Inferior parietal cortex (tissue), 1 donor: ENCODE results near the gene ATF3.

Experiments
- DNase-seq: peaks from one replicate; pipeline ENCODE4 v3.0.0-alpha.2; 2016; ENCODE audit errors: extremely low spot score

Gene ATF3, protein sequence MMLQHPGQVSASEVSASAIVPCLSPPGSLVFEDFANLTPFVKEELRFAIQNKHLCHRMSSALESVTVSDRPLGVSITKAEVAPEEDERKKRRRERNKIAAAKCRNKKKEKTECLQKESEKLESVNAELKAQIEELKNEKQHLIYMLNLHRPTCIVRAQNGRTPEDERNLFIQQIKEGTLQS

DNA sequence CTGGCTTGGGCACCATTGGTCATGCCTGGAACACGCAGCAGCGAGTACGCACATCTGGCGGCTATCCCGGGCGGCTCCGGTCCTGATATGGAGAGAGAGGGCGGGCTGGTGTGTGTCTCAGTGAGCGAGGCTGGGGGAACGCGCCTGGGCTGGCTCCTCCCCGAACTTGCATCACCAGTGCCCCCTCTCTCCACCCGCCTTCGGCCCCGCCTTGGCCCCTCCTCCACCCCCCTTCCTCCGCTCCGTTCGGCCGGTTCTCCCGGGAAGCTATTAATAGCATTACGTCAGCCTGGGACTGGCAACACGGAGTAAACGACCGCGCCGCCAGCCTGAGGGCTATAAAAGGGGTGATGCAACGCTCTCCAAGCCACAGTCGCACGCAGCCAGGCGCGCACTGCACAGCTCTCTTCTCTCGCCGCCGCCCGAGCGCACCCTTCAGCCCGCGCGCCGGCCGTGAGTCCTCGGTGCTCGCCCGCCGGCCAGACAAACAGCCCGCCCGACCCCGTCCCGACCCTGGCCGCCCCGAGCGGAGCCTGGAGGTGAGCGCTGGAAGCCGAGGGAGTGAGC lies at the start of gene ATF3:
TSS of gene ATF3 (plus strand) at position 370 of the 567 bp plus-strand sequence. CDS start 6,261 bp downstream, outside the sequence.
- peak; percentile 95 for DNase-seq

DNA sequence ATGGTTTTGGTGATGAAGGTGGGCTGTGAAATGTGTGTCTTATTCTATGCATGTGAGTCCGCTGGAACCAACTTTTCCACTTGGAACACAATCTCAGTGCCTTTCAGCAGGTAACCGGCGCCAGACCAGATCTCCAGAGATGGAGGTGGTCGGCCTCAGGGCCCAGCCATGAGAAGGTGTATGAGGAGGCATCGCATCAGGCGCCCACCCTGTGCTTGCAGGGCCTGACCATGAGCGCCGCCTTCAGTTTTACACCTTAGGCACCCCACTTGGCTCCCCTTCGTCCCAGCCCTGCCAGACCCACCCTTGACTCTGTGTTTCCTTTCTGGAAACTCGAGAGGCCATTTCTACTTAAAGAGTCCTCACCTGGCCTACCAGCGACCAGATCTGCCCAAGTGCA lies 48.6 kb upstream of the ATF3 start:
- no peak for DNase-seq

DNA sequence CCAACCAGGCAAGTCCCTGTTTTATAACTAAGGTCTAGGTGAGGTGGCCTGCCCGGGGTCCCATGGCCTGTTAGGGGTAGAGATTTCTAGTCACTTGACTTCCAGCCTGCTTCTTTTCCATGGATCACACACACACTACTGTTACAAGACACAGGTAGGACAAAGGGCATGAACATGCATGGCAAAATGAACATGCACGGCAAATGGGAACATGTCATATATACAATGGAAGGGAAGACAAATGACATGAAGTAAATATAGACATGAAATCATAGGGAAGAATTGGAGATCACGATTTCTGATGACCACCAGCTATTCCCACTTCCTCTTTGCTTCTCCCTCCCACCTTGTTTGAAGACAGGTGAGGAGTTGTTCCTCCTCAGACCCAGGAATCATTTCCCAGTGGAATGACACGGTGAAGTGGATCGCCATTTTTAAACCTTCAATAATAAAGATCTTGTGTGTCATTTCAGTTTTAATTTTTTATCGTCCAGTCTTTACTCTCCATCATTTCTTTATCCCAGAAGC lies 47.6 kb upstream of the ATF3 start:
- DNase-seq, result no peak

DNA sequence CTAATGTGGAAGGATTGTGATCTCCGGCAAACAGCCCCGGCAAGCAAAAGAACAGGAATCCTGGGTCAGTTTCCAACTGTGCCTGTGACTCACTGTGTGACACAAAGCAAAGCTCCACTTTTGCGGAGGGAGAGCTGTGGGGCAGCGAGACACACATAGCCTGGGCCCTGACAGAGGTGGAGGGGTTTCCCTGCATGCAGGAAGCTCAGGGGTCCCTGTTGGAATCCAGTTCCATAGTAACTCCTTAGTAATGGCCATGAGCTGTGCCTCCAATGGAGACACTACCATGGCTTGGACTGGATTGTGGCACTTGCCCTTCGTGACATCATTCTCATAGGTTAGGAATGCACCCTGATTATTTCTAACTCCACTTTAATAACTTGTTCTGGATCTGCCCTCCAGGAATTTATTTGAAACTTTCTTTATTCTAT lies 47.0 kb upstream of the ATF3 start:
- DNase-seq, result no peak

DNA sequence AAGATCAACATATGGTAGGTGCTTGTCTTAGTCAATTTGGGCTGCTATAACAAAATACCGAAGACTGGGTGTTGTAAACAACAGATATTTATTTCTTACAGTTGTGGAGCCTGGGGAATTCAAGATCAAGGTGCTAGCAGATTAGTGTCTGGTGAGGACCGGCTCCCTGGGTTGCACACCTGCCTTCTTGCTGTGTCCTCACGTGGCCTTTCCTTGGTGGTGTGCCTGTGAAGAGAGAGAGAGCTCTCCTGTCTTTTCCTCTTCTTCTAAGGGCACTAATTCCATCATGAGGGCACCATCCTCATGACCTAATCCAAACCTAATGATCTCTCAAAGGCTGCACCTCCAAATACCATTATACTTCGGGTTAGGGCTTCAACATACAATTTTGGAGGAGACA lies 45.8 kb upstream of the ATF3 start:
- no peak for DNase-seq

DNA sequence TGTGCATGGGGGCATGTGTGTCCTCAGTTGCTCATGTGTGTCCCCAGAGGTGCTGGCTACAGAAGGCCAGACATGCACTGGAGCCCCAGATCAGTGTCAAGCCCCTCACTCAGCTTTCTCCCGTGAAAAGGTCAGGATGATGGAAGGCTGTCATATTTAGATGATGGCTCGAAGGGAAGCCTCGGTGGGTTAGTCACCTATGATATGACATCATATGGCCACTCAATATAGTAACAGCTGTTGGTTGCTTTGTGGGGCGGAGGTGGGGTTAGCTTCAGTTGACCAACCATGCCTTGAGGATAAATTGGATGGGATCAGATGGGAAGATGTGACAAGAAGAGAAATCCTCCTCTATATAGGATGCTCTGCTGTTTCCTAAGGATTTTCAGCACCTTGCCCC lies 43.5 kb upstream of the ATF3 start:
- DNase-seq, result no peak

DNA sequence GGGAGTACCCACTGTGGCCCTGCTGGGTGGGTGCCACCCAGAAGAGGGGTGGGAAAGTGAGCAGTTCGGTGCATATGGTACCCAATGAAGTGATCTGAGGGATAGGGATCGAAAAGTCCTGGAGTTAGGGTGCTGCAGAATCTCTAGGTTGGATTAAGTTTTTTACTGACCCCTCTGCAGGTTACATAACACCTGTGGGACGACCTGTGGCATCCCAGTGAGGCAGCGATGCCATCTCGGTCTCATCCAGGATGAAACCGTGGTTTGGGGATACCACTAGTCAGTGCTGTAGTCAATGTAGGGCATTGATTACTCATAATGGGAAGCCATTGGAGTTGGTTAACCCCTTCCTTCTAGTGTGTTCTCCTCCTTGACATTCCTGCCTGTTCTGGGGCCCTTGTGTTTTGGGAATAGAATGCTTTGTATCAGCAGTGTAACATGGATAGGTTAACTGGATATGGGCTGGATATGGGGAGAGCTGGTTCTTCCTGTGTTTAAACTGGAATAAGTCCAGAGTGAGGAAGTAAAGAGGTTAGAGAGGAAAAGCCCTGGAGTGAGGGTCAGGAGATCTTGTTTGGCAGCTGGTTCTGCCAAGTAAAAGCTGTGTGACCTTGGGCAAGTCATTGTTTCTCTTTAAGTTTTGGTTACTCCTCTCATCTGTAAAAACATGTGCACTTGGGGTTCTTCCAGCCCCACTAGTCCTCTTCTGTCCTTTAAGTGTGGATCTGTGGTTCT lies 42.8 kb upstream of the ATF3 start:
- DNase-seq, result no peak

DNA sequence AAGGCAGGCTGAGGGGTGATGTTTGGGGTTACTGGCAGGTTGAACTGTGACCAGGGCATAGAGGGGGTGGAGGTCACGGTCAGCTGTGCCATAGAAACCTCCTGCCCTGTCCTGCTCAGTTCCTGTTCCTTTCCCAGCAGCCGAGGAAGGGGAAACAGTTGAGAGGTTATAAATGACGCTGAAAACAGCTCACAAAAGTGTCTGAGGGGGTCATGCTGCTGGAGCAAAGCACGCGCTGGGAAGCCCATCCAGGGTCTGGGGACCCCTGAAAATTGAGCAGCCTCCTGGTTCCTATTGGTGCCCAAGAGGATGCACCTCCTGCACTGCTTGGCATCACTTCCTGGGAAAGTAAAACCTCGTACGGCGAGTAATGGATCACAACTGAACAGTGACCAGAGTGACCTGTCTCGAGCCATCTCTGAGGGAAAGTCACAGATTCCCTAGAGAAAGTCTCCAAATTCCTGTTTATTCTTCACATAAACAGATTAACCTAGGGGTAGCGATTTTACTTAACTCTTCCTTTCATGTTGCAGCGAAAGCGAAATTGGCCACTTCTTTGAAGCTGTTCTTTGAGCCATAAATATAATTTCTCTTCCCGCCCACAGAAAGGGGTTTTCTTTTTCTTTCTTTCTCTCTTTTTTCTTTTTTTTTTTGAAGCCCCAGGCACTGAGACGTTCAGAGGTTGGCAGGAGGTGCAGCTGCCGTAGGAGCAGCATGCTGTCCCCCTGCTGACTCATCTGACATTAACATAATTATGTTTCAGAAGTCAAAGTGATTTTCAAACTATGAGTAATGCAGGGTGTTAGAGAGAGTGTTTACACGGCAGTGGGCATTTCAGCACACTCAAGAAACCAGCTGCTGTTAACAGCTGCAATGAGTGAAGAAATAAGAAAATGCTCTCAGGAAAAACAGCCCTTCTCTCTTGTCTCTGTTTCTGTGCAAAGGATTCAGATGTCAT lies 41.8 kb upstream of the ATF3 start:
- DNase-seq, result no peak

DNA sequence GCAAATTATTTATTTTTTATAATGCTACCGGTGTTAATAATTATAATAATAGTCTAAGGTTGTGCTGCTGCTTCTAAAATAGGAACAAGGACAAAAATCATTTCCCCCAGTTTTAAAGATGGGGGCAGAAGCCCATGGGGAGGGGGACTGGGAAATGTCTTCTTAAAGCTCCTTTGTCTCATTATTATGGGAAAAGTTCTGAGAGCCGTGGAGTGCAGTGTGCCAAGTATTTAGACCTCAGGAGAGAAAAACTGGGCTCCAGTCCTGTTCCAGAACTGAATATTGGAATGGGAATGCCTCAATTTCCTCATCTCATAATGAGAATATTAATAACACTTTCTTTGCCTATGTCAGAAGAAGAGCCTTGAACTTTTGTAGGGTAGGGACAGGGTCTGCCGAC lies 40.9 kb upstream of the ATF3 start:
- DNase-seq, result no peak

DNA sequence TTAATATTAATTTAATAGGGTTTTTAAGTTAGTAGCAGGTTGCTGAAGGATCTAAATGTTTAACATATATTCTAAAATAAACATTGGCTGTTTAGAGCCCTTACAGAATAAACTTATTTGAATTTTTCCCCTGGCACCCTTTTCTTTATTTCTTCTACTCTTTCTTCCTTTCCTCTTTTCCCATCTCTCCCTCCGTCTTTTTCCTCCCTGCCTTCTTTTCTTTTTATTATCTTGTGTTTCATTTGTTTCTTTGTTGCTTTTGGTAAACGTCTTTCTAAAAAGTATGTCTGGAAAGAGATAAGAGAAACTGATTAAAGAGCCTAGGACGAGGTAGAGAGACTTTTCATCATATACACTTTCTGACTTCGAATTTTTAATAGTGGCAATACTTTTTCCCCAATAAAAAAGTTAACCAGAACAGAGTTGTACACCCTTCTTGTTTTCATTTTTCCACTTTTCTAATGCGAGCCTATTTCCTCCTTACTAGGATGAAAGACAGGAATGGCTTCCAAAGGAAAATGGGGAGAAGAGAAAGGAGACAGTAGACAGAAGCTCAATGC lies 39.5 kb upstream of the ATF3 start:
- DNase-seq, result no peak

DNA sequence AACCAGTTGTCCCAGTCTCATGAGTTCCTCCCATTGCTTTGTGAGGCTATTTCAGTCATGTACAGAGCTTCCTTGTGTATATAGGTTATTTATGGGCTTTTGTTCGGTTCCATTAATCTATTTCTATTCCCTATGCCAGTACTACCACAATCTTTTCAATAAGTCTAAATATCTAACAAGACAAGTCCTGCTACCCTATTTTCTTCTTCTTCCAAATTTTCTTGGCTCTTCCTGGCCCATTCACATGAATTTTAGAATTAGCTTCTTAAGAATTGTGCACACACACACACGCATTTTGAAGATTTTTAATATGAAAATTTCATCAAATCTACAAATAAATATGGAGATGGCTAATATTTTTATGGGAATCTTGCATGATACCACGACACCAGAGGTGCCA lies 33.8 kb upstream of the ATF3 start:
- no peak for DNase-seq

DNA sequence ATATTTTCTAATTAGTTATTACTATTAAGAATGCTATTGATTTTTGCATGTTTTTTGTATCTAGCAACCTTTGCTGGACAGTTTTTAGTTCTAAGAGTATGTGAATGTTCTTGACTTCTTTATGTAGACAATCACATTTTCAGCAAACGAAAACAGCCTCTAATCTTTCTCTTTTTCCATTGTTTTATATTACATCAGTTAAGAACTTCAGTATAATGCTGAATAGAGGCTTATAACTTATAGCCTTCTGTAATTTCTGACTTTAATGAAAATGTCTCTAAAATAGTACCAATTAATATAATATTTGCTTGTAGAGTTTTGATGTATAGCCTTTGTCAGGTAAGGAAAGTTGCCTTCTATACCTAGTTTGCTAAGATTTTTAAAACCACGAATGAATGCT lies 33.2 kb upstream of the ATF3 start:
- no peak for DNase-seq

DNA sequence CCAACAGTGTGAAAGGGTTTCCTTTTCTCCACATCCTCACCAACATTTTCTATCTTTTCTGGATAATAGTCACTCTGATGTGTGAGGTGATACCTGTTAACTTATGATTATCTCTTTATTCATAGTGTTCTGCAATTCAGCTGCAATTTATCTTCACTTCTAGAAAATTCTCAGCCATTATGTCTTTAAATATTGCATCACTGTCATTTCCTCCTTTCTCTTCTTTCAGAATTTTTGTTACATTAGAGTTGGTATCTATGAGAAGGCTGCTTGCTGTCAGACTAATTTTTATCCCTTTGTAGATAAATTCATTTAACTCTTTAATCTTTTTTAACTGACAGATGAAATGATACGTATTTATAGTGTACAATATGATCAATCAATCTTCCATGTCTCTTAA lies 30.5 kb upstream of the ATF3 start:
- DNase-seq, result no peak

DNA sequence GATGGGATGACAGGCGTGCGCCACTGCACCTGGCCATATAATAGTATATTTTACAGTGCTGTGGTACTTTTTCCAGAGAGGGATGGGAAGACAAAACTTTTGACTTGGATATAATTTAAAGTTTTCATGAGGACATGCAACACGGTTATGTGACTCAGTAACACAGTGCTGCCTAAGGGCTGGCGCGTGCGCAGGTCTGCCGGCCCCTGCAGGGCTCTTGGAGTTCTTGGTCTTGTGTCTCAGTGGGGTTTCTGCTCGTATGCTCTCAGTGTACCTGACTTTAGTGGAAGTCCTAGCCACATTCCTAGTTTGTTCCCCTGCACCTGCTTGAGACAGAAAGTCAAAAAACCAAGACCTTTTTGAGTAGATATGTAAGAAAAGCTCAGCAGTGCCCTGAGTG lies 27.5 kb upstream of the ATF3 start:
- no peak for DNase-seq

DNA sequence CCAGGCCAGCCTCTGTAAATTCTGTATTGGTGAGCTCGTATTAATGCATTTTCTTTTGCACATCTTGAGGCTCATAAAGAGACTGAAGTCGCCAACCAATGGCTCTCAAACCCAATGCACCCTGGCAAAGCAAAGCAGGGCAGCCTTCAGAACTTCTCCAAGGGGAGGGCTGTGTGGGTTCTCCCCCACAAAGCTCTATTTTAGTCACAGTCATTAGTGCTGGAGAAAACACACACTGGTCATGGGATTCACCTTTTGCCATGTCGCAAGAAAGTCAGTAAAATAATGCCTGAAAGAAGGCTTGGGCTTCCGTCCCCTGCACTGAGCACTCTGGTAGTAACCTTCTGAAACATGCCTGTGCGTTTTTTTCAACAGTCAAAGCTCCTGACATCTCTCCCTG lies 26.3 kb upstream of the ATF3 start:
- no peak for DNase-seq

DNA sequence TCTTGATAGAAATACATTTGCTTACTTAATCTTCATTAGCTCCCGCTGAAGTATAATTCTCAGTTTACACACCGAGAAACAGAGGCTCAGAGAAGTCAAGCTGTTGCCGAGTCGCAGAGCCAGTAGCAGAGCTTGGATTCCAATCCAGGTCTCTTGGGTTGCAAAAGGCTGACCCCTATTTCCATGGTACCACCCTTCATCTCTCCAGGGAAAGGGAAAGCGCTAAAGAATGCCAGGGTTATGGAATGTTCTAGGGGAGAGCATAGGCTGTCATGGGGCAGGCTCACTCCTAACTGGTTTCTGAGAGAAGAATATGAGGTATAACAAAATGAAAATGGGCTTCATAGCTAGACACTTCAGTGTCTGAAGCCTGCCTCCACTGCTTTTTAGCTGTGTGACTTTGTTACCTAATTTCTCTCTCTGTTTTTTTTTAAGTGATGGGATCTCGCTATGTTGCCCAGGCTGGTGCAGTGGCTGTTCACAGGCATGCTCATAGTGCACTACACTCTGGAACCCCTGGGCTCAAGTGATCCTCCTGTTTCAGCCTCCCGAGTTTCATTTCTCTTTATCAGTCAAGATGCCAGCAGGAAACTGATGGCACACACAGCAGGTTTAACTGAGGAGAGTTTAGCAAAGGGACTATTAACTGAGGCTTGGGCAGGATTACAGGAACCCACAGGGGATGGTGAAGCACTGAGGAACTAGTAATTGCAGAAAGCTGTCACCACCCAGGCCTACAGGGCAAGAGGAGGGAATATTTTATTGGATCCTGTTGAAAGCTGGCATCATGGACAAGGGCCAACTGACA lies 25.5 kb upstream of the ATF3 start:
- no peak for DNase-seq

DNA sequence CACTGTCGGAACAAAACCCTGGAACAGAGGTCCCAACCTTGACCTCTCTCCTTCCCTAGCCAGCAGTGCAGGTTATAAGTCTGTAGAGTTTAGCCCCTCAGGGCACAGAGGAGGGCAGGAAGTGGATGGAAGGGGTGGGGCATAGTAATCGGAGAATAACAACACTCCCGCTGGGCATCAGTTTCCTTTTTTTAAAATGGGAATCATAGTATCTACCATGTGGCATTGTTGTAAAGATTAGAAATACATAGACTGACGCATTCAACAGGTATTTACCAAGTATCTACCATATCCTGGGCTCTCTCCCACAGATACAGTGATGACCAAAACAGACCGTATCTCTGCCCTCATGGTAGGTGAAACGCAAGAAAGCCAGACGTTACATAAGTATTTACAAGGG lies 24.9 kb upstream of the ATF3 start:
- no peak for DNase-seq

DNA sequence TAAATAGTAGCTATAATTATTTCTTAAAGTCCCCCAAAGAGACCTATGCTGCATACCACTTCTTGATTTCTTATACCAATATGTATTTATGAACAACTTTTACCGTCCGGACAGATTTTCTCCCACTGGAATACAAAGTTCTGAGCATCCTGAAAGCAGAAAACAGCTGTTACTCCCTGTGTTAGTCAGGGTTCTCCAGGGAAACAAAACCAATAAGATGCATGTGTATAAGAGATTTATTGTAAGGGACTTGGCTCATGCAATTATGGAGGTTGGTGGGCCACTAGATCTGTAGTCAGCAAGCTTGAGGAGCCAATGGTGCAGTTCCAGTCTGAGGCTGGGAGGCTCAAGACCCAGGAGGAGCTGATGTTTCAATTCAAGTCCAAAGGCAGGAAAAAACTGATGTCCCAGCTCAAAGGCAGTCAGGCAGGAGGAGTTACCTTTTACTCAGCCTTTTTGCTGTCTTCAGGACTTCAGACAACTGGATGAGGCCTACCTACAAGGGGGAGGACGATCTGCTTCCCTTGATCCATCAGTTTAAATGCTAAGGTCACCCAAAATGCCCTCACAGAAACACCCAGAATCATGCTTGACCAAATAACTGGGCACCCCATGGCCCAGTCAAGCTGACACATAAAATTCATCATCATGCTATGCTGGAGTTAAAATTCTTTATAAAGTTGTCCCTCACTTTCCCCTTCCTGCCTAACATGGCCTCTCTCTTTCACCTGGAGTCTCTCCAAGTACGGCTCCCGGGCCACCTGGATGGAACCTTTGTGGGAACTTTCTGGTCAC lies 24.3 kb upstream of the ATF3 start:
- DNase-seq, result no peak

DNA sequence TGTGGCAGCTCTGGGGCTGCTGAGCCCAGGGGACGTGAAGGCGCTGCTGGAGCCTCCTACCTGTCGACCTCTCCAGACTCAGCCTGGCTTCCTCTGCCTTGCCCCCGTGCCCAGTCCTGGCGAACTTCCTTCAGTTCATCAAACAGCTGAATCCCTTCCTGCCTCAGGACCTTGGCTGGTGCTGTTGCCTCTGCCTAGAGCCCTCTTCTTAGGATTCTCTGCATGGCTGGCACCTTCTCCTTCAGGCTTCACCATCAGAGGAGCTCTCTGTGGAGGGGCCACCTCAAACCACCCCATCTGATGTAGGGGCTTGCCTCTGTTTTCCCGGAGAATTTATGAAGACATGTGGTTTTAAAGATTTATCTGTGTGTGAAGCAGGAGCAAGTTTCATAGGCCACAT lies 23.4 kb upstream of the ATF3 start:
- no peak for DNase-seq
